NCI-H2107 treated with DMSO at 0.1 percent for 48 hours (cell line): Measurements from ENCODE around the gene GZMM.
"Not testable (repeated sequence)": the region's sequence is repeated elsewhere in the genome, so short reads cannot be mapped to it uniquely, and the experiment has no call there.

Experiments
- DNase-seq: peaks from one replicate; lab custom pipeline; 2025; ENCODE audit not compliant: unreplicated experiment; lab: John Stamatoyannopoulos, UW

Gene GZMM

DNA sequence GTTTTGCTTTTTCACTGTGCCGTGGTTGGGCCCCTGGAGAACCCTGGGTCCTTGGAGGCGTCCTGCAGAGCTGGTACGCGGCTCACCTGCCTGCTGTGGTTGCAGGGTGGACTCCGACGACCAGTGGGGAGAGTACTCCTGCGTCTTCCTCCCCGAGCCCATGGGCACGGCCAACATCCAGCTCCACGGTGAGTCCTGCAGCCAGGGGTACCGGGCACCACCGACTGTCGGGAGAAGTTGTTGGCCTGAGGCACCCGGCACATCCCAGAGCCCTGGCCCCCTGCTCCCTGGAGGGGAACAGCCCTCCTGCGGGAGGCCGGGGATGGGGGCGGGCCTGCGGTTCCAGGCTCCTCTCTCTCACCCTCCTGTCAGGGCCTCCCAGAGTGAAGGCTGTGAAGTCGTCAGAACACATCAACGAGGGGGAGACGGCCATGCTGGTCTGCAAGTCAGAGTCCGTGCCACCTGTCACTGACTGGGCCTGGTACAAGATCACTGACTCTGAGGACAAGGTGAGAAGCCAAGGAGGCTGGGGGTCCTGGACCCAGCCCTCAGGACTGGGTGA is 36.5 kb downstream of the GZMM start:
- DNase-seq: no peak

DNA sequence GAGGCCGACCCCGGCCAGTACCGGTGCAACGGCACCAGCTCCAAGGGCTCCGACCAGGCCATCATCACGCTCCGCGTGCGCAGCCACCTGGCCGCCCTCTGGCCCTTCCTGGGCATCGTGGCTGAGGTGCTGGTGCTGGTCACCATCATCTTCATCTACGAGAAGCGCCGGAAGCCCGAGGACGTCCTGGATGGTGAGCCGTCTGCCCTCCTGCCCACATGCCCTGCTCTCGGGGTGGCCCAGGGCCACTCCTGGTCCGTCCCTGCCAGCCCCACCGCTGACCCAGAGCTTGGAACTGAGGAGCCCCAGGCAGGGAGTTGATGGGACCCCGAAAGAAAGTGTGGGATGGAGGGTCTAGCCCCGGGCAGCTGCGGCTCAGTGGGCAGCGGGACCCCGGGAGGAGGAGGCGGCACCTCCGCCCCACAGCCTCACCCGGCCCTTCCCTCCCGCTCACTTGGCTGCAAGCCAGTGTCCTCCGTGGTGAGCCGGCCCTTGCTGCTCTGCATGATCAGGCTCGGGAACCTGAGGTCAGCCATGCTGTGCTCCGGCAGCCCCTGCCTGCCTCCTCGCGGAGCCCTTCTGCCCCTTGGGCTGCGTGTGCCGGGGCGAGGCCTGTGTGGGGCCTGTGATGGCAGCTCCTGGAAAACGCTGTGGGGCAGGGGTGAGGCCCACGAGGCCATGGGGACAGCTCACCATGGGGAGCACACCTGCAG is 37.7 kb downstream of the GZMM start:
- DNase-seq: no peak

DNA sequence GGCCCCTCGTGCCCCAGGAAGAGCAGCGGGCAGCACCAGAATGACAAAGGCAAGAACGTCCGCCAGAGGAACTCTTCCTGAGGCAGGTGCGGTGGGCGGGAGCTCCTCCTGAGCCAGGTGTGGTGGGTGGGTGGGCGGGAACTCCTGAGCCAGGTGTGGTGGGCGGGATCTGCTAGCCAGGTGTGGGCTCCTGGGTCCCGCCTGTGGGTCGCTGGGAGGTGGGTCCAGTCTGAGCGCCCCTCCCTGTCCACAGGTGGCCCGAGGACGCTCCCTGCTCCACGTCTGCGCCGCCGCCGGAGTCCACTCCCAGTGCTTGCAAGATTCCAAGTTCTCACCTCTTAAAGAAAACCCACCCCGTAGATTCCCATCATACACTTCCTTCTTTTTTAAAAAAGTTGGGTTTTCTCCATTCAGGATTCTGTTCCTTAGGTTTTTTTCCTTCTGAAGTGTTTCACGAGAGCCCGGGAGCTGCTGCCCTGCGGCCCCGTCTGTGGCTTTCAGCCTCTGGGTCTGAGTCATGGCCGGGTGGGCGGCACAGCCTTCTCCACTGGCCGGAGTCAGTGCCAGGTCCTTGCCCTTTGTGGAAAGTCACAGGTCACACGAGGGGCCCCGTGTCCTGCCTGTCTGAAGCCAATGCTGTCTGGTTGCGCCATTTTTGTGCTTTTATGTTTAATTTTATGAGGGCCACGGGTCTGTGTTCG is 38.8 kb downstream of the GZMM start:
- DNase-seq: no peak

DNA sequence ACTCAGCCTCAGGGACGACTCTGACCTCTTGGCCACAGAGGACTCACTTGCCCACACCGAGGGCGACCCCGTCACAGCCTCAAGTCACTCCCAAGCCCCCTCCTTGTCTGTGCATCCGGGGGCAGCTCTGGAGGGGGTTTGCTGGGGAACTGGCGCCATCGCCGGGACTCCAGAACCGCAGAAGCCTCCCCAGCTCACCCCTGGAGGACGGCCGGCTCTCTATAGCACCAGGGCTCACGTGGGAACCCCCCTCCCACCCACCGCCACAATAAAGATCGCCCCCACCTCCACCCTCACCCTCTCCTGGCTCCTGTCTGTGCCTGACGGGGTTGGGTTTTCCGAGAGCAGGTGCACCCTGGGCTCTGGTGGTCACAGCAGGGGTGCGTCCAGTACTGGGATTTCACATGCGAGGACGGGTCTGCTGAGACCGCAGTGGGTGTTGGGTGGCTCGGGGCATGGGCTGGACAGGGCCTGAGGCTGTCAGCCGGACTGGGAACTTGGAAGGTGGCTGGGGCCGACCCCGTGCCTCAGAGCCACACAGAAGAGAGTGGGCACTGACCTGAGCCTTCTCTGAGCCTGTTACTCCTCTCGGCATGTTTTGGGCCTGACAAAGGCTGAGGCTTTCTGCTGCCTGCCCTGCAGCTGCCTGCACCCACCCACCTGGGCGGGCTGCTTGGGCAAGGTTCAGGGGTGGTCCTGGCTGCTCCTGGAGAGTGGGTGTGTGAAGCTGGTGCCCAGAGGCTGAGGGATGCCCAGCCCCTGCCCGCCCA is 39.5 kb downstream of the GZMM start:
- no peak for DNase-seq

DNA sequence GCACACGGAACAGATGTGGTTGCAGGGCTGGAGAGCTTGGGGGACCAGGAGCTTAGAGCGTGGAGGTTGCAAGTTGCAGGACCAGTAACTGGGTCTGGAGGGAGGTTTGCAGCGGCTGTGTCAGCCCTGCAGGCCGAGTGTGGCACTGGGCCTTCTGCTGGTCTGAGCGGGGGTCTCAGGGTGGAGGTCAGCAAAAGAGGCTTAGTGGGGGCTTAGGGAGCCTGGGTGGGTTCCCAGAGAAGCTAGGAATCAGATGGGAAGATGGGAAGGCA is 40.1 kb downstream of the GZMM start:
- no peak for DNase-seq

DNA sequence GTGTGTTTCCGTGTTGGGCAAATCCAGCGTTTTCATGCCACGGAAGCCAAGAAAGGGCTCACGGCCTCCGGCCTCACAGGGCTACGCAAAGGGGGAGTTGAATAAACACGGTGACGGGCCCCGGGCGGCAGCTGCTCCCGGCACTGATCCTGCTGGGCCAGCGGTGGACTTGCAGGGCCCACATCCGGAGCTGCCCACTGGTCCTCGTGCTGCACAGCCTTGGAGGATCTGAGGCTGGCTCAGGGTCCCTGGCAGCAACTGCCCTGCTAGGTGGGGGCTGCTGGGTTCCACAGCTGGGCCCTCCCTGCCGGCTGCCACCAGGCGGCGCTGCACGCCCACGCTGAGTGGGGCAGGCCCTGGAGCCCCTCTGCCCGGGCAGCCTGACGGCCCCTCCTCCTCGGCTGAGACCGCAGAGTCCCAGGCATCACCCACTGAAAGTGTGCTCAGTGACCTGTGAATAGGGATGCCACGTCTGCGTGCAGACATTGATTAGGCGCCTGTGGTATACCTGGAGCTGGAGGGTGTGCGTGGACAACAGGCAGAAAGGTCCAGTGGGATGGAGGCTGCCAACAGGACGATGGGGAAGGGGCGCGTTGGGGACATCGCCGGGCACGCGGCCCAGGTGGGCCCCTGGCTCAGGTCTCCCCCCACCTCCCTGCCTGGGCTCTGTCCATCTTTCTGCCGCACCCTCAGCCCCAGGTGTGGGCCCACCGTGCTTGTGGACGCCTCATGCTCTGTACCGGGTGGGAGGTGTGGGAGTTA is 40.6 kb downstream of the GZMM start:
- DNase-seq: no peak

DNA sequence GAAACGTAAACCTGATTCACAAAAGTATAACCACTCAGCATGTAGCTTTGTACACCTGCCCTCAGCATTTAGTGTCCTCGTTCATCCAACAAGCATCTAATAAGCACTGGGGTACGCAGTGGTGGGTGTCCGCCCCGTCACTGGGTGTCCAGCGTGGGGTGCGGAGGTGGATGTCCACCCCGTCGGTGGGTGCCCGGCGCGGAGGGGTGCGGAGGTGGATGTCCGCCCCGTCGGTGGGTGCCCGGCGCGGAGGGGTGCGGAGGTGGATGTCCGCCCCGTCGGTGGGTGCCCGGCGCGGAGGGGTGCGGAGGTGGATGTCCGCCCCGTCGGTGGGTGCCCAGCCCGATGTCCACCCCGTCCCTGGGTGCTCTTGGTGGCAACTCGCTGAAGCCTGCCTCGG is 41.3 kb downstream of the GZMM start:
- not testable (repeated sequence) for DNase-seq

DNA sequence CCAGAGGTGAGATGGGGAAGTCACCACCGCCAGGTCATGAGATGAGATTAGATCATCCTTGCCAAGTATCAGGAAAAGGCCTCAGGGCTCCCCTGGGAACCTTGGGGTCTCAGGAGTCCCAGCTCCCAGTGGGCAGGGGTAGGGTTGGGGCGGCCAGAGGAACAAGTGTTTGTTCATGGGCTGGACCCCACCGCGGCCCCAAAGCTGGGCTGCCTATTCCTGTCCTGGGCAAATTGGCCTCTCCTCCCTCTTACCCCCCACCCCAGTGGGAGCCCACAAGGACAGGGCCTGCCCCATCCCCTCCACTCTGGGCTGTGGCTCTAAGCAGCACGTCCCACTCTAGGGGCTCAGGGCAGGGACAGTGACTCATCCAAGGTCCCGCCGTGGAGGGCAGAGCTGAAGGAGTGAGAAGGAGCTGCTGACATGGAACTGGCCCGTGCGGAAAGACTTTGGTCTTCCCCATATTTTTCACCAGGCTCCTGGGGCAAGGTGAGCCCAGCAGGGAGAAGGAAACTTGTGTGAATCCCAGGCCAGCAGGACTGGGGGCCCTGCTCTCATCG is 41.8 kb downstream of the GZMM start:
- DNase-seq: no peak

DNA sequence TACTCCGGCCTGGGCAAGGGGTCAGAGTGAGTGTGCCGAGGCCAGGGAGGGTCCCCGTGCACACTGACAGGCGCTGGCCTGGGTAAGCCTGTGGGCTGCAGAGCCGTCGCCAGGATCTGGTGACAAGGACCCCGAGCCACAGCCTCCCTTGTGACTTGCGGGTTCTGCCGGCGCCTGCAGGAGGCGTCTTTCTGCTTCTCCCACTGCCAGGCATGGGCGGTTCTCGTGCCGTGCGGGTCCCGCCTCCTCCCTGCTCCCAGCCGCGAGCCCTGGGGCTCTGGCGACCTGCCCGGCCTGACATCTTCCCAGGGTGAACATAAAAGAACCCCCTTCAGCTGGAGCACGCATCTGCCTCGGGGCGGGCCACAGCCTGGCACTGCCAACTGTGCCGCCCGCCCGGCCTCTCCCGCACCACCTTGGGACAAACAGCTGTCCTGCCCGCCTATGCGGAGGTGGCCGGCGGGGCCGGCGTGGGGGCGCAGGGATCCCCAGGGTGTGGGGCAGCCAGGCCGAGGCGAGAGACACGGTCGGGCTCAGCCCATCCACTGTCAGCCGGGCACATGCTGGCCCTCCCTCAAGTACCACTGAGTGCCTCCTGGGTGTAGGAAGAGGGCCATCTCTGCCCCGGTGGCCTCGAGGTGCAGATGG is 44.4 kb downstream of the GZMM start:
- DNase-seq: peak; percentile 76

DNA sequence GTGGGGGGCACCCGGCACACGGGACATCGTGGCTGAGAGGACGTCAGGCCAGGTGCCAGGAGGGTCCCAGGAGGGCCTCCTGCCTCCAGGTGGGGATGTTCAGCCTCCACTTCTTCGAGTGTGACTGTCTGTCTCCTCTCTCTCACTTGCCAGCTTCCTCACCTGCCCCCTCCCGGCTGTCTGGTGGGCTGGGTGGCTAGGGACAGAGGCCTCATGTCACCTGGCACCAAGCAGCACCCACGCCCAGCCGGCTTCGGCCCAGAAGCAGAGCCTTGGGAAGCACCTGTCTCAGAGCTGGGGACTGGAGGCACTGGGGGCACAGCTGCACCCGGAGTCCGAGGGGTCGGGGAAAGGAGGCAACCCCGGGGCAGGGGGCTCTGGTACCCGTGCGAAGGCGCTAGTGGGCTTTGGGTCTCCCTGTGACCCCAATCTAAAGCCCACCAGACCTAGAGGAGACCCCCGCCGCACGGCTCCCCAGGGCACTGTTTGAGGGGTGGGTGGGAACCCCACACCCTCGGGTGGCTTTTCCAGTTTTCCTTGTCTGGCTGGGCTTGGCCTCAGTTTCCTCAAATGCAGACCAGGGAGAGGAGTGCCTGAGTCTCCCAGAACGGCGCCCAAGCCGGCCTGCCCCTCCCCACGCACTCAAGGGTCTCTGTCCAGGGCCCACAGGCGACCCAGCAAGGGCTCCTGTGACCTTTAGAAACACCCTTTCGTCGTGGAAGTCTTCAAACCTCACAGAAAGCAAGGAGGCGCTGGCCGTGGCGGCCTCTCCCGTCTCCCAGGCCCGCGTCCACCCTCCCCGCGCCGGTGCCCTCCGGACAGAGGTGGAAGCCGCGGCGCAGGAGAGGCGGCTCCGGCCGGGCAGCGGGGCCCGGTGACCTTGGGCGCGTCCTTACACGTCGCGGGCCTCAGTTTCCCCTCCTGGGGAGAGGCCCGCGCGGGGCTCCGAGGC is 45.2 kb downstream of the GZMM start:
- DNase-seq: no peak

DNA sequence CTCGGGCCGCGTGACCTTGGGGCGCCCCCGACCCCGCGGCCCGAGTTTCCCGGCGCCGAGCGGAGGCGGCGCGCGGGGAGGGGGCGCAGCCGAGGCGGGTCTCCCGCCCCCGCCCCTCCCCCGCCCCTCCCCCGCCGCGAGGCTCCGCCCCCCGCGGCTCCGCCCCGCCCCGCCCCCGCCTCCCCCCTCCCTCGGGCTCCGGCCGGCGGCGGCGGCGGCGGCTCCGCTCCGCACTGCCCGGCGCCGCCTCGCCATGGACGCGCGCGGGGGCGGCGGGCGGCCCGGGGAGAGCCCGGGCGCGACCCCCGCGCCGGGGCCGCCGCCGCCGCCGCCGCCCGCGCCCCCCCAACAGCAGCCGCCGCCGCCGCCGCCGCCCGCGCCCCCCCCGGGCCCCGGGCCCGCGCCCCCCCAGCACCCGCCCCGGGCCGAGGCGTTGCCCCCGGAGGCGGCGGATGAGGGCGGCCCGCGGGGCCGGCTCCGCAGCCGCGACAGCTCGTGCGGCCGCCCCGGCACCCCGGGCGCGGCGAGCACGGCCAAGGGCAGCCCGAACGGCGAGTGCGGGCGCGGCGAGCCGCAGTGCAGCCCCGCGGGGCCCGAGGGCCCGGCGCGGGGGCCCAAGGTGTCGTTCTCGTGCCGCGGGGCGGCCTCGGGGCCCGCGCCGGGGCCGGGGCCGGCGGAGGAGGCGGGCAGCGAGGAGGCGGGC is 46.0 kb downstream of the GZMM start, which contains the start of gene HCN2:
HCN2 (plus strand) TSS at position 189 of the 703 bp plus-strand sequence; CDS start at position 254, 65 bp downstream.
- no peak for DNase-seq

DNA sequence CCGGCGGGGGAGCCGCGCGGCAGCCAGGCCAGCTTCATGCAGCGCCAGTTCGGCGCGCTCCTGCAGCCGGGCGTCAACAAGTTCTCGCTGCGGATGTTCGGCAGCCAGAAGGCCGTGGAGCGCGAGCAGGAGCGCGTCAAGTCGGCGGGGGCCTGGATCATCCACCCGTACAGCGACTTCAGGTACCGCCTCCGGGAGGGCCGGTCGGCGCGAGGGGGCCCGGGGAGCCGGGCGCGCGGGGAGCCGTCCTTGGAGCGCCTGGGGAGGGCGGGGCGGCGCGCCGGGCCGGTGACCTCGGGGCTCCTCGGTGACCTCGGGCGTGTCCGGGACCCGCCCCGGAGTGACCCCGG is 46.5 kb downstream of the GZMM start:
- no peak for DNase-seq

DNA sequence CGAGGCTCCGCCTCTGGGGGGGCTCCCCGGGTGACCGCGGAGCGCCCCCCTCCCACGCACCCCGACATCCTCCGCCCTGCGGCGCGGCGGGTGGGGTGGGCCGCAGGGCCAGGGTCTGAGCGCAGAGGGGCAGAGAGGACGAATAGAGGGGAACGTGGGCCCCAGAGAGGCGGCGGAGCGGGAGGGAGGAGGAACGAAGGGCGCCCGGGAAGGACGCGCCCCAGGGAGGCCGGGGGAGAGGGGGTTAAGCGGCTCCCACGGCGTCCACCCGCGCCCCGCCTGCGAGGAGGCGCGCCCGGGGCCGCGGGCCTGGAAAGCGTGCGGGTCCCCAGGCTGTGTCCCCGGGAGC is 46.9 kb downstream of the GZMM start:
- DNase-seq: no peak

DNA sequence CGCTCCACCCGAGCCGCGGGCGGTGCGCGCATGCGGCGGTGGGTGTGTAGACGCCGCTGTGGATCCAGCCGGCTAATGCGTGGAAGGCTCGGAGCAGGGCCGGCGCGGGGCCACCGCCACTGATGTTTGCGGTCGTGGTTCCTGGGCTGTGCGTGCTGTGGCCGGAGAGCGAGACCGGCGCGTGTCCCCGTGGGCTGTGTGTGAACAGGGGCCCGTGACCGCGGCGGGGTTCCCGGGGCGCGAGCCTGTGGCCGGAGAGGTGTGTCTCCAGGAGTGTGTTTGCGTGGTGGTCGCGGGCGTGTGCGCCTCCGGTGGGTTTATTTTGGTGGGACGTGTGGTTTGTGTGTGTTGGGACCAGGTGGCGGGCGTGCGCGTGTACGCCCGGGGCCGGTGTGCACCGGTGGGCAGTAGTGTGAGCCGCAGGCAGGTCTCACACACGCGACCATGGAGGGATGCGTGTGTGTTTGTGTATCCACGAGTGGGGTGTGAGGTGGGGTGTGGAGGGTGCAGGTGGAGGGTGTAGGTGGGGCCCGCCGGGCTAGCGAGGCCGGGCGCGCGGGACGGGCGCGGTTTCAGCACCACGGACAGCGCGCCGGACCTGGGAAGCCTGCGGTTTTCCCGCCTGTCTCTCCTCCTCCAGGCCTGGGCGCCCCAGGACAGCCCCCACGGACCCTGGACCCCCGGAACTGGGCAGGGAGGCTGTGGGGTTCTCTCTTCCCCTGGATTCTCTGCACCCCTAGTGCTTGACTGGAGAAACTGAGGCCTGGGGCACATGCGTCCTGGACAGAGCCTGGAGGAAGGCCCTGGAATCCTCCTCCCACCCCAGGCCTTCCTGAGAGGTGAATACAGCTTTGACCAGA is 47.5 kb downstream of the GZMM start:
- DNase-seq: no peak

DNA sequence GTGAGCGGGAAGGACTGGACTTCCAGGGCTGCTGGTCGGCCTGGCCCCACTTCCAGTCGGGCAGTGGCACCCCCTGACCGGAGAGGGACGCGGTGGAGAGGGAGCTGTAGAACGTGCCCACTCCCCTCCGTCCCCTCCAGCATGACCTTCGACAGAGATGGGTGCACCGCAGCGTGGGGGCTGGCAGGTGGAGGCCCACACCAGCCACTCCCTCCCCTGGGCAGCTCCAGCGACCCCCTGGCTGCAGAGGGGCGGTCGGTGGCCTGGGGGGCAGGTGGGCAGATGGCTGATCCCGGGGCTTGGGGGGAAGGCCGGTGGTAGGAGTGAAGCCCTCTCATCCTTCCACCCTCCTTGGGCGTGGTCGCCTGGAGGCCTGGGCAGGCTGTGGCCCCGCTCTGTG is 48.2 kb downstream of the GZMM start:
- no peak for DNase-seq

DNA sequence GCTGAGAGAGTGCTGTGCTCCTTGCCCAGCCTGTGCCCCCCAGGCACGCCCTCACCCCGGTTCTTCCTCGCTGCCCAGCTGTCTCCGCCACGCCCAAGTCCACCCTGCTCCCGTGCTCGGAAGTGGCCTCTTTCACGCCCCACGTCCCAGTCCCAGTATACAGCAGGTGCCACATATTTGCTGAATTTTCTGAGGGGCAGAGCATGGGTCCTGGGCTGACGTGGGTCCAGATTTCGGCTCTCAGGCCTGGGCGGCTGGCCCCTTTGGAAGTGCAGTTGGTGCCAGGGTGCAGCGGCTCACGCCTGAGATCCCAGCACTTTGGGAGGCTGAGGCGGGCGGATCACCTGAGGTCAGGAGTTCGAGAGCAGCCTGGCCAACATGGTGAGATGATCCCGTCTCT is 49.2 kb downstream of the GZMM start:
- DNase-seq: no peak

DNA sequence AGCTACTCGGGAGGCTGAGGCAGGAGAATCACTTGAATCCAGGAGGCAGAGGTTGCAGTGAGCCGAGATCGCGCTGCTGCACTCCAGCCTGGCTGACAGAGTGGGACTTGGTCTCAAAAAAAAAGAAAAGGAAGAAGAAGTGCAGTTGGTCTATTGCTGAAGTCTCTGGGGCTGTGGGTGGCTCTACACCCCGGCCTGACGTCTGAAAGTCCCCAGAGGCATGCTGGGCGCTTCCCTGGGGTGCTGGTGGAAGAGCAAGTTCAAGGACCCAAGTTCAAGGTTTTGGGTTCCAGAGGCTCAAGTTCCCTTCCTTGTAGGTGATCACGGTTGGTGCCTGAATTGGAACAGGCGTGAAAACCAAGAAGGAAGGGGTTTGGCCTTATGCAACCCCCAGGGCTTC is 49.7 kb downstream of the GZMM start:
- no peak for DNase-seq
